Upper lobe of left lung (tissue), 6 donors: ENCODE results near the gene PROX1. TPM values are rescaled to one million over a fixed set of nuclear protein-coding genes. Genes with fewer than 3 reads are reported as not detected.
A peak's percentile ranks its signal among the peaks of the same experiment; 100 is the strongest.

Experiments used
- ATAC-seq, 2 donors: fragments of 200-7000 bp; cut with Tn5 transposase; one replicate each; pipeline ENCODE4 v1.9.1; 2022; ENCODE audit warnings: mild to moderate bottlenecking in 2 of 2, moderate library complexity in 2 of 2; ENCODE audit not compliant: low FRiP score in 2 of 2
- DNase-seq, 2 donors: peaks; one replicate each; pipeline ENCODE4 v3.0.0-alpha.2; 2019 to 2020
- H3K27ac ChIP-seq, 4 donors: fragments of 200-600 bp; sonication (generic); one replicate each; pipeline ENCODE4 v1.5.1; 2016 to 2019
- H3K27me3 ChIP-seq, 4 donors: fragments of 200-600 bp; sonication (generic); one replicate each; pipeline ENCODE4 v1.5.1; 2017 to 2019
- H3K36me3 ChIP-seq, 4 donors: fragments of 200-600 bp; sonication (generic); one replicate each; pipeline ENCODE4 v1.5.1; 2016 to 2019
- H3K4me1 ChIP-seq, 4 donors: fragments of 200-600 bp; sonication (generic); one replicate each; pipeline ENCODE4 v1.5.1; 2018 to 2019
- H3K4me3 ChIP-seq, 4 donors: fragments of 200-600 bp; sonication (generic); one replicate each; pipeline ENCODE4 v1.5.1; 2017 to 2019; ENCODE audit warnings: mild to moderate bottlenecking in 2 of 4, moderate library complexity in 1 of 4
- H3K9me3 ChIP-seq, 4 donors: fragments of 200-600 bp; sonication (generic); one replicate each; pipeline ENCODE4 v1.5.1; 2018 to 2019
- EP300 ChIP-seq, 4 donors: sonication (generic); formaldehyde crosslinking; IDR thresholded peaks; one replicate each; pipeline ENCODE4 v1.5.1; 2017; ENCODE audit warnings: antibody characterized with exemption in 4 of 4, control low read depth in 2 of 4
- POLR2A ChIP-seq, 4 donors: fragments of 450-650 bp; IDR thresholded peaks; one replicate each; pipeline ENCODE4 v1.5.1; 2016 to 2017; ENCODE audit warnings: antibody characterized with exemption in 4 of 4, mild to moderate bottlenecking in 2 of 4
- POLR2AphosphoS5 ChIP-seq, 2 donors: sonication (generic); formaldehyde crosslinking; IDR thresholded peaks; one replicate each; pipeline ENCODE4 v1.5.1; 2017; ENCODE audit warnings: antibody characterized with exemption in 2 of 2
- WGBS, 2 donors: methylation state at CpG; one replicate each; pipeline ENCODE4 v1.1.5; 2017 to 2018; 5-methylcytosine and 5-hydroxymethylcytosine counted together
- total RNA-seq, 6 donors: library from RNA; depleted of rRNA in 4 of 6; stranded (reverse); fragments of >200 nt in 4 of 6; gene quantifications; one replicate each; pipeline versions ENCODE4 v1.1.0 to v1.2.1, GENCODE V29; 2016 to 2021
- TF ChIP-seq, protein P1 (sequence below), 6 experiments: fragments of 450-650 bp in 4 of 6; fragments of 200-600 bp in 2 of 6; sonication (generic) in 2 of 6; IDR thresholded peaks; one replicate each; pipeline ENCODE4 v1.5.1; 2016 to 2019; ENCODE audit warnings: antibody characterized with exemption in 6 of 6
- donor health status: DM: no; HTN: no; CAD: no; lungs with moderate emphysema.
- donor health status: DM: no; HTN: yes; CAD: no; lungs with severe emphysema.

PROX1 gene
- total RNA-seq, 6 donors from 2014 or later = 2.3 to 11.1 (median 3.8) TPM

GRCh38 chr1:213983493-213984386, 4.0 kb upstream of the PROX1 start:
- Histone ChIP-seq H3K4me3 (peak overlapping the region in 1 of 4 donors; percentile 29), H3K9me3 (no peaks in the 10 kb centered on the region), H3K4me1 (peaks cover 26 to 41% (median 34%) of the 10 kb centered on the region in 4 donors), H3K36me3 (no peaks in the 10 kb centered on the region), H3K27ac (no peak overlapping the region), H3K27me3 (peaks cover 3 to 71% (median 28%) of the 10 kb centered on the region in 4 donors)
- 19 to 22% methylated on average over 28 to 36 of the region's 36 CpGs for WGBS, 2 donors
- ATAC-seq (no peak), DNase-seq (peak in 1 of 2 donors; percentile 78)
- TF ChIP-seq POLR2AphosphoS5 (IDR thresholded peaks at IDR 0.05) = no peak
- TF ChIP-seq, protein P1, sequence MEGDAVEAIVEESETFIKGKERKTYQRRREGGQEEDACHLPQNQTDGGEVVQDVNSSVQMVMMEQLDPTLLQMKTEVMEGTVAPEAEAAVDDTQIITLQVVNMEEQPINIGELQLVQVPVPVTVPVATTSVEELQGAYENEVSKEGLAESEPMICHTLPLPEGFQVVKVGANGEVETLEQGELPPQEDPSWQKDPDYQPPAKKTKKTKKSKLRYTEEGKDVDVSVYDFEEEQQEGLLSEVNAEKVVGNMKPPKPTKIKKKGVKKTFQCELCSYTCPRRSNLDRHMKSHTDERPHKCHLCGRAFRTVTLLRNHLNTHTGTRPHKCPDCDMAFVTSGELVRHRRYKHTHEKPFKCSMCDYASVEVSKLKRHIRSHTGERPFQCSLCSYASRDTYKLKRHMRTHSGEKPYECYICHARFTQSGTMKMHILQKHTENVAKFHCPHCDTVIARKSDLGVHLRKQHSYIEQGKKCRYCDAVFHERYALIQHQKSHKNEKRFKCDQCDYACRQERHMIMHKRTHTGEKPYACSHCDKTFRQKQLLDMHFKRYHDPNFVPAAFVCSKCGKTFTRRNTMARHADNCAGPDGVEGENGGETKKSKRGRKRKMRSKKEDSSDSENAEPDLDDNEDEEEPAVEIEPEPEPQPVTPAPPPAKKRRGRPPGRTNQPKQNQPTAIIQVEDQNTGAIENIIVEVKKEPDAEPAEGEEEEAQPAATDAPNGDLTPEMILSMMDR (IDR thresholded peaks at IDR 0.05) = no peak
- TF ChIP-seq POLR2A (IDR thresholded peaks at IDR 0.05) = no peak
- TF ChIP-seq EP300 (IDR thresholded peaks at IDR 0.05) = no peak

DNA sequence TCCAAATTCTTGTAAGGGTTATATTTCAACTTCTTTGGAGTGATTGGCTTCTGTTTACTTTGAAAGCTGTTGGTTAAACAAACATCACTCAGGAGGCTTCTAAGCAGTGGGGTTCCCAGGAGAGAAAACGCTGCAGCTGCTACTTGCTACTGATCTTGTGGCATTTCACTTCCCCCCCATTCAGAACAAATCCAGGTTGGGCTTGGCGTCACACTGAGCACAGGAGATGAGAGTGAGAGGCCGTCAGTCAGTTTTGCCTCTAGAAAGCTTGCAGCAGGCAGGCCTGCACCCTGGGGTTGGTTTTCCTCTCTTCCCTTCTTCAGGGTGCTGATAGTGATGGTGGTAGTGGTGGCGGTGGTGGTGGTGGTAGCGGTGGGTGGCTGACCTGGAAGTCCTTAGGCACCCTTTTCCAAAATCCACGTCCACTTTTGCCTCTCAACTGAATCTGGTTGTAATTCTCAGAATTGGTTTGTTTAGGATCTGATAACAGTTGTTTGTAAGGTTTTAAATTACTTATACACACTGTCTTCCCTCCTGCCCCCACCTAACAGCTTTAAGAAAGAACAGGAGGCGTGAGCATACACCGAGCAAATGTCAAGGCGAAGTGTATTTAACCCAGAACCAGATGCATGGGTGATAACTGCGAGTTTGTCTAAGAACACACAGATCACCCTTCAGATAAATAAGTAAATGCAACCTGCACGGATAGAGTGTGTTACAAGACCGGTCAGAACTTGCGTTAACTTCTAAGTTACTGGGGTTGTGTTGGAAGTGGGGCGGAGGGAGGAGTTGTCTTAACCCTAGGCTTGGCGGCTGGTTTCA, 3.2 kb upstream of the PROX1 start:
- H3K4me1 ChIP-seq = peaks cover 33 to 49% (median 42%) of the 10 kb centered on the region in 4 donors
- 32 to 35% methylated on average over 15 of the region's 15 CpGs for WGBS, 2 donors
- no peak overlapping the region for H3K4me3 ChIP-seq
- no peak for ATAC-seq
- no peak for DNase-seq
- H3K27me3 ChIP-seq = peaks cover 3 to 76% (median 30%) of the 10 kb centered on the region in 4 donors
- no peak for TF ChIP-seq EP300 (IDR thresholded peaks at IDR 0.05)
- TF ChIP-seq POLR2AphosphoS5 (IDR thresholded peaks at IDR 0.05) = no peak
- TF ChIP-seq POLR2A (IDR thresholded peaks at IDR 0.05) = no peak
- TF ChIP-seq, protein P1 (IDR thresholded peaks at IDR 0.05) = no peak
- H3K9me3 ChIP-seq = no peaks in the 10 kb centered on the region
- no peaks in the 10 kb centered on the region for H3K36me3 ChIP-seq
- no peak overlapping the region for H3K27ac ChIP-seq

- TF ChIP-seq EP300 (IDR thresholded peaks at IDR 0.05) (no peak), POLR2AphosphoS5 (IDR thresholded peaks at IDR 0.05) (no peak), POLR2A (IDR thresholded peaks at IDR 0.05) (no peak)
- TF ChIP-seq, protein P1 (IDR thresholded peaks at IDR 0.05) = no peak
- H3K4me3 ChIP-seq = no peak overlapping the region
- no peaks in the 10 kb centered on the region for H3K9me3 ChIP-seq
- peaks cover 3 to 68% (median 26%) of the 10 kb centered on the region in 4 donors for H3K27me3 ChIP-seq
- no peaks in the 10 kb centered on the region for H3K36me3 ChIP-seq
- peaks cover 34 to 50% (median 44%) of the 10 kb centered on the region in 4 donors for H3K4me1 ChIP-seq
- ATAC-seq (no peak), DNase-seq (peak in 1 of 2 donors; percentile 65)
- 9% methylated on average over 17 to 47 of the region's 52 CpGs for WGBS, 2 donors
- no peak overlapping the region for H3K27ac ChIP-seq
These were observed 2.4 kb upstream of the PROX1 start for GRCh38 chr1:213985209-213986019.

DNA sequence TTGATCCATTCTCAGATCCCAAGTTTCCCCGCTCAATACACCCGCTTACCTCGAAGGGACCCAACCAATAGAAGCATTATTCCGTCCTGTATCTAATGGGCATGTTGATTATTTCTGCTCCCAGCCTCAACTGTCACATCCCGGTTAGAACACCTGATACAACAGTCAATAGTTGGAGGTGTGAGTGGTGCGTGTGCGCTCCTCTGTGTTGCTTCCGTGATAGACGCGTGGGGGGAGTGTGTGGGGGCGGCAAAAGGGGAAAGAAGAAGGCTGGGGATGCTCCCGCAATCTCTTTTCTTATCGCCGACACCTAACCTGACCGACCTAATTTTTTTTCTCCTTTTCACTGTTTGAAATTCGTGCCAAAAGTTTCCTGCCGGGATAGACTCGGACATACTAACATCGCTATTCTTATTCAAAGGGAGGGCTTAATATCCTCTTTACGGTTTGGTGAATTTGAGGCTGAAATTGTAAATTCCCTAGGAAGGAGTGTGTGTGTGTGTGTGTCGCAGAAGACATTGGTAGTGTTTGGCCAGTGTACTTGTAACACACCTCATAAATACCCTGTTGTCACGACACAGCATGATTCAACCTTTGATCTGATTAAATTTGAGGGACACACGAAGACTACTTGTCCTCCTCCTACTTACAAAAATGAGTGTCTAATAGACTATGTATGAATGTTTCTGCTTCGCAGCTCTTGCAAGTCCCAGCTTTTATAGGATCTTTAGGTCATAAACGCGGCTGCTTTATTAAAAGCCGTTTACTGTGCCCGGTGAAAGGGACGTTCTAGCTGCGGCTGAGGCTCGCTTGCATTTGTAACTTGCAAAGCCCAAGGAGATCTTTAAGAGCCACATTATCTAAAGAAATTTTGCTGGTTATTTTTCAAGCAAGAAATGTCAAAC, 1.5 kb upstream of the PROX1 start:
- no peak for DNase-seq
- Histone ChIP-seq H3K4me3 (no peak overlapping the region), H3K36me3 (no peaks in the 10 kb centered on the region), H3K4me1 (peaks cover 34 to 50% (median 44%) of the 10 kb centered on the region in 4 donors), H3K27me3 (peaks cover 3 to 61% (median 23%) of the 10 kb centered on the region in 4 donors), H3K27ac (no peak overlapping the region), H3K9me3 (no peaks in the 10 kb centered on the region)
- no peak for ATAC-seq
- no peak for TF ChIP-seq POLR2A (IDR thresholded peaks at IDR 0.05)
- no peak for TF ChIP-seq EP300 (IDR thresholded peaks at IDR 0.05)
- TF ChIP-seq, protein P1 (IDR thresholded peaks at IDR 0.05) = no peak
- TF ChIP-seq POLR2AphosphoS5 (IDR thresholded peaks at IDR 0.05) = no peak
- 11 to 14% methylated on average over 31 of the region's 31 CpGs for WGBS, 2 donors
